Heart left ventricle (tissue), 16 donors: Measurements from ENCODE around the gene DUSP10. TPM values are rescaled to one million over a fixed set of nuclear protein-coding genes. Genes with fewer than 3 reads are reported as not detected.
A peak's percentile ranks its signal among the peaks of the same experiment; 100 is the strongest.

ENCODE experiments used
- ATAC-seq, 4 donors: fragments of 200-7000 bp; cut with Tn5 transposase; one replicate each; pipeline ENCODE4 v1.9.1; 2020 to 2022; ENCODE audit warnings: moderate library complexity in 4 of 4, mild to moderate bottlenecking in 3 of 4, moderate number of reproducible peaks in 1 of 4
- DNase-seq, 5 donors: peaks; one replicate each; pipeline ENCODE4 v3.0.0-alpha.2; 2020
- H3K27ac ChIP-seq, 12 donors: fragments of 200-600 bp; sonication (generic) in 4 of 12; one replicate each; pipeline versions ENCODE4 v1.5.0 to v1.8.0; 2016 to 2022; ENCODE audit warnings: mild to moderate bottlenecking in 2 of 12
- H3K27me3 ChIP-seq, 9 donors: fragments of 200-600 bp; sonication (generic) in 2 of 9; one replicate each; pipeline versions ENCODE4 v1.5.1 to v1.8.0; 2016 to 2022; ENCODE audit warnings: mild to moderate bottlenecking in 3 of 9
- H3K36me3 ChIP-seq, 9 donors: fragments of 200-600 bp; sonication (generic) in 2 of 9; one replicate each; pipeline versions ENCODE4 v1.5.0 to v1.8.0; 2018 to 2022; ENCODE audit warnings: mild to moderate bottlenecking in 2 of 9
- H3K4me1 ChIP-seq, 12 donors: fragments of 200-600 bp; sonication (generic) in 4 of 12; one replicate each; pipeline versions ENCODE4 v1.5.0 to v1.8.0; 2016 to 2022; ENCODE audit warnings: mild to moderate bottlenecking in 3 of 12
- H3K4me3 ChIP-seq, 12 donors: fragments of 200-600 bp; sonication (generic) in 4 of 12; one replicate each; pipeline versions ENCODE4 v1.5.0 to v1.8.0; 2017 to 2022; ENCODE audit warnings: mild to moderate bottlenecking in 9 of 12, moderate library complexity in 4 of 12
- H3K9me3 ChIP-seq, 12 donors: fragments of 200-600 bp; sonication (generic) in 4 of 12; one replicate each; pipeline versions ENCODE4 v1.5.0 to v1.8.0; 2016 to 2022; ENCODE audit warnings: mild to moderate bottlenecking in 1 of 12
- POLR2A ChIP-seq, 2 donors: fragments of 450-650 bp; IDR thresholded peaks; one replicate each; pipeline ENCODE4 v1.6.1; 2017; ENCODE audit warnings: antibody characterized with exemption in 2 of 2, mild to moderate bottlenecking in 2 of 2, moderate library complexity in 2 of 2
- WGBS, 4 donors: extraction: QIAGEN DNeasy Blood & Tissue Kit in 2 of 4; methylation state at CpG; one replicate each; pipeline versions ENCODE4 v1.1.5 to v1.1.7; 2013 to 2018; 5-methylcytosine and 5-hydroxymethylcytosine counted together
- intact Hi-C, 10 donors: fragments of 100-400 bp; cut with DNase I; formaldehyde crosslinking; loops; one replicate each; pipeline versions ENCODE4 v1.11.1 to v1.14.2; 2022
- polyA plus RNA-seq, 2 donors: library from polyadenylated mRNA; stranded (reverse); fragments of 200-250 nt; gene quantifications; one replicate each; pipeline ENCODE4 v1.2.3, GENCODE V29; 2013
- total RNA-seq, 9 donors: library from RNA; depleted of rRNA in 2 of 9; stranded (reverse); fragments of >200 nt in 2 of 9; fragmentation: NEBNext Ultra II Directional in 3 of 9; extraction: Animal tissue kit (Norgen Biotek cat#: 25700) in 3 of 9; gene quantifications; one replicate each; pipeline versions ENCODE4 v1.1.0 to v1.2.4, GENCODE V29; 2016 to 2023
- TF ChIP-seq, protein P1 (sequence below), 12 donors: fragments of 200-600 bp; sonication (generic) in 4 of 12; IDR thresholded peaks; one replicate each; pipeline versions ENCODE4 v1.5.0 to v1.8.0; 2018 to 2022; ENCODE audit warnings: antibody characterized with exemption in 12 of 12, mild to moderate bottlenecking in 5 of 12
- donor health status: ischemic (EF 13 %, LVEDD 7.1; RV severe dilation, severe dysfunction).
- donor health status: healthy with polysubstance abuse.
- donor health status: DM: no; HTN: yes; CAD: no.
- donor health status: DM: no; HTN: no; CAD: no.
- donor health status: ischemic (EF 25% LVEDD 6.9; RV normal size, moderate dysfunction).
- donor health status: ischemic (EF 25% LVEDD 5.7; RV mildly dilated, moderate dysfunction).
- donor health status: healthy.
- donor health status: DM: yes; HTN: yes; CAD: no.
- donor health status: ischemic (EF 35%, LVEDD 5.7; RV mildly dilated, moderate dysfunction).
- donor health status: nonischemic (EF 11% LVEDD 7.7; RV severe dilation, severe dysfunction).
- donor health status: DM: yes; HTN: yes; CAD: no.
- donor health status: PGD.
- donor health status: ischemic (EF 29% LVEDD 5.4; RV normal size, mild dysfunction).
- donor health status: nonischemic (EF 23%, LVEDD 6.1; RV moderate dilation, normal function).

Gene DUSP10
- total and polyA plus RNA-seq, 11 donors = 2.2 to 7.1 (median 3.9) TPM

DNA sequence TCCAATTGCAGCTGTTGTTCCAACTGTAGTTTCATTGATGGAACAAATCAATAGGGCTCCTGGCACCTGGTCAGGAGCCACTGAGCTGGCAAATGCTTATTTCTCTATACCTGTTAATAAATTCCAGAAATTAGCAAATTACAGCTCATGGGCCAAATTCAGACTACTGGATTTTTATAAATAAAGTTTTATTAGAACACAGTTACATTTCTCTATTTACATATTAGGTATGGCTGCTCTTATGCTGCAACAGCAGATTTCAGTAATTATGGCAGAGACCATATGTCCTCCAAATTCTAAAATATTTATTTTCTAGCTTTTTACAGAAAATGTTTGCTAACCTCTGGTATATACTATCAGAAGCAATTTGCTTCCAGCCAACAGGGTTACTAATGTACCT is 47.8 kb downstream of the DUSP10 start:
- intact Hi-C loops = loop anchor here in 1 of 10 donors (5.0 kb wide), 1 partner anchor 108 kb away; no protein-coding TSS in a partner anchor
- no peak overlapping the region for H3K27ac ChIP-seq
- no peaks in the 10 kb centered on the region for H3K27me3 ChIP-seq
- peaks cover 0 to 15% (median 5%) of the 10 kb centered on the region in 12 donors for H3K9me3 ChIP-seq
- H3K4me3 ChIP-seq = no peak overlapping the region
- DNase-seq (no peak), ATAC-seq (no peak)
- TF ChIP-seq, protein P1, sequence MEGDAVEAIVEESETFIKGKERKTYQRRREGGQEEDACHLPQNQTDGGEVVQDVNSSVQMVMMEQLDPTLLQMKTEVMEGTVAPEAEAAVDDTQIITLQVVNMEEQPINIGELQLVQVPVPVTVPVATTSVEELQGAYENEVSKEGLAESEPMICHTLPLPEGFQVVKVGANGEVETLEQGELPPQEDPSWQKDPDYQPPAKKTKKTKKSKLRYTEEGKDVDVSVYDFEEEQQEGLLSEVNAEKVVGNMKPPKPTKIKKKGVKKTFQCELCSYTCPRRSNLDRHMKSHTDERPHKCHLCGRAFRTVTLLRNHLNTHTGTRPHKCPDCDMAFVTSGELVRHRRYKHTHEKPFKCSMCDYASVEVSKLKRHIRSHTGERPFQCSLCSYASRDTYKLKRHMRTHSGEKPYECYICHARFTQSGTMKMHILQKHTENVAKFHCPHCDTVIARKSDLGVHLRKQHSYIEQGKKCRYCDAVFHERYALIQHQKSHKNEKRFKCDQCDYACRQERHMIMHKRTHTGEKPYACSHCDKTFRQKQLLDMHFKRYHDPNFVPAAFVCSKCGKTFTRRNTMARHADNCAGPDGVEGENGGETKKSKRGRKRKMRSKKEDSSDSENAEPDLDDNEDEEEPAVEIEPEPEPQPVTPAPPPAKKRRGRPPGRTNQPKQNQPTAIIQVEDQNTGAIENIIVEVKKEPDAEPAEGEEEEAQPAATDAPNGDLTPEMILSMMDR (IDR thresholded peaks at IDR 0.05) = no peak
- TF ChIP-seq POLR2A (IDR thresholded peaks at IDR 0.05) = no peak
- H3K36me3 ChIP-seq = no peaks in the 10 kb centered on the region
- H3K4me1 ChIP-seq = peaks cover 0 to 24% (median 0%) of the 10 kb centered on the region in 12 donors

DNA sequence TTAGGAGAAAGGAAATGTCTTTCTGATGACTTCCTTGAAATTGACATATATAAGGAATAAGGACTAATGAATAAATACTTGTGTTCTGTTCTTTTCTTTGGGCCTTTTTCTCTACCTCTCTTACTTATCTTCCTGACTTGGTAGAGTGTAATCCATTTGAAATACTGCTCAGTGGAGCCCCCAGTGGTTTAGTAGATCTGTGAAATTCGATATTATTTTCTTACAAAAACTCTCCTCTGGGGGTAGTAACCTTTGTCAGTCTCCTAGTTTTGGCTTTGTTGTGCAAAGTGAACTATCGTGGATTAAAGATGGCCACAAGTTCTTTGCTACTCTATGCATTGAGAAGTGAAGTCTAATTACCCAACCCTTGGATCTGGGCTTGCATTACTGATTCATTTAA is 48.8 kb downstream of the DUSP10 start:
- 81 to 91% (median 85%) methylated on average over 2 of the region's 2 CpGs for WGBS, 4 donors
- intact Hi-C loops = loop anchor here in 1 of 10 donors (5.0 kb wide), 1 partner anchor 109 kb away; no protein-coding TSS in a partner anchor
- Histone ChIP-seq H3K4me1 (peaks cover 0 to 14% (median under 1%) of the 10 kb centered on the region in 12 donors), H3K36me3 (no peaks in the 10 kb centered on the region), H3K27ac (no peak overlapping the region), H3K27me3 (no peaks in the 10 kb centered on the region), H3K9me3 (peaks cover 0 to 15% (median 5%) of the 10 kb centered on the region in 12 donors), H3K4me3 (no peak overlapping the region)
- ATAC-seq = no peak
- TF ChIP-seq, protein P1 (IDR thresholded peaks at IDR 0.05) = peak in 2 of 12 donors; percentile 12 to 16
- no peak for TF ChIP-seq POLR2A (IDR thresholded peaks at IDR 0.05)
- DNase-seq = no peak

DNA sequence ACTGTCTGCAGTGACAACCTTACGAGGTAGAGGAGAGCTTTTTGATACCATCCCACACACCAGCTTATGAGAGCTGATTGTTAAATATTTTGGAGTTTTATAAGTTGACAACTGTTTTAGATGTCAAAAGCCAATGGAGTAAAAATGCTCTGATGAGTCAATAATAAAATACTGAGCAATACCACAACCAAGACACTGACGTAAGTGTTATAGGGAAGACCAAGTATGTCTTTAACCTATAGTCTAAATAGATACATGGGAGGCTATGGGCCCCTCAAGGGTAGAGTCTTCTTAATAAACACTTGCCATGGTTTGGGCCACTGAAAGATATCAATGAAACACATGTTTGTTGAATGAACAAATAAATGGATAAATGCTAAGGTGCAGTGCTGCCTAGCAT is 49.2 kb downstream of the DUSP10 start:
- intact Hi-C loops = loop anchor here in 1 of 10 donors (5.0 kb wide), 1 partner anchor 110 kb away; no protein-coding TSS in a partner anchor
- Histone ChIP-seq H3K36me3 (no peaks in the 10 kb centered on the region), H3K27ac (no peak overlapping the region), H3K27me3 (no peaks in the 10 kb centered on the region), H3K4me1 (peaks cover 0 to 10% (median 0%) of the 10 kb centered on the region in 12 donors), H3K9me3 (peaks cover 0 to 15% (median 5%) of the 10 kb centered on the region in 12 donors), H3K4me3 (no peak overlapping the region)
- DNase-seq (no peak), ATAC-seq (no peak)
- TF ChIP-seq, protein P1 (IDR thresholded peaks at IDR 0.05) = no peak
- TF ChIP-seq POLR2A (IDR thresholded peaks at IDR 0.05) = no peak
- 55 to 84% (median 74%) methylated on average over 2 of the region's 2 CpGs for WGBS, 4 donors

DNA sequence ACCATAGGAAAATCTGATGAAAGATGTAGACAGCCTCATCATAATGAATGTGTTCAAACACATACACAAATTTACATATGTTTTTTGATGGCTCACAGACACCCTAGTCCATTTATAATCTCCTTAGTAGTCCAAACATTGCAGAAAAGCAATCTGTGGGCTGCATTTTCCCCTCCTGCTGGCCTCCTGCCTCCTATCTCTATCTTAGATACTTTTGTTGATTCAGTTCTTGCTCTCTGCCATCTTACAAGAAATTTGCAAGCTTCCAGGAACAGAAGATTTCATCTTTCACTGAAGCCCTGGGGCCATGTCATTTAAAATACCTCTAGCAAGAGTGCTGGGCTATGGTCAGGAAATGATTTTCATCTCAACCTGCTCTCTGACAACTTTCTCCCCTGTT is 50.6 kb downstream of the DUSP10 start:
- Histone ChIP-seq H3K4me3 (no peak overlapping the region), H3K36me3 (no peaks in the 10 kb centered on the region), H3K9me3 (peaks cover 0 to 15% (median 5%) of the 10 kb centered on the region in 12 donors), H3K27me3 (no peaks in the 10 kb centered on the region), H3K4me1 (peaks cover 0 to 8% (median 0%) of the 10 kb centered on the region in 12 donors), H3K27ac (no peak overlapping the region)
- no peak for ATAC-seq
- intact Hi-C loops = loop anchor here in 1 of 10 donors (5.0 kb wide), 1 partner anchor 111 kb away; no protein-coding TSS in a partner anchor
- TF ChIP-seq, protein P1 (IDR thresholded peaks at IDR 0.05) = no peak
- TF ChIP-seq POLR2A (IDR thresholded peaks at IDR 0.05) = no peak
- DNase-seq = no peak
